Left lung (tissue), 10 donors: ENCODE measurements around the gene CFAP47. TPM values are rescaled to one million over a fixed set of nuclear protein-coding genes. Genes with fewer than 3 reads are reported as not detected.

Experiments used
- ATAC-seq: fragments of 200-7000 bp; cut with Tn5 transposase; one replicate; pipeline ENCODE4 v1.9.1; 2020; ENCODE audit warnings: moderate library complexity
- DNase-seq, 4 donors: peaks; one replicate each; pipeline ENCODE4 v3.0.0-alpha.2; 2013 to 2020
- H3K27ac ChIP-seq, 2 donors: fragments of 200-600 bp; sonication (generic) in 1 of 2; one replicate each; pipeline versions ENCODE4 v1.5.0 to v1.8.0; 2020 to 2021
- H3K27me3 ChIP-seq, 2 donors: fragments of 200-600 bp; sonication (generic) in 1 of 2; one replicate each; pipeline versions ENCODE4 v1.5.0 to v1.8.0; 2020 to 2021
- H3K36me3 ChIP-seq, 2 donors: fragments of 200-600 bp; sonication (generic) in 1 of 2; one replicate each; pipeline versions ENCODE4 v1.5.0 to v1.8.0; 2020 to 2021
- H3K4me1 ChIP-seq, 2 donors: fragments of 200-600 bp; one replicate each; pipeline ENCODE4 v1.8.0; 2021
- H3K4me3 ChIP-seq, 2 donors: fragments of 200-600 bp; sonication (generic) in 1 of 2; one replicate each; pipeline versions ENCODE4 v1.5.0 to v1.8.0; 2020 to 2021; ENCODE audit warnings: mild to moderate bottlenecking in 1 of 2
- H3K9me3 ChIP-seq, 2 donors: fragments of 200-600 bp; sonication (generic) in 1 of 2; one replicate each; pipeline versions ENCODE4 v1.5.0 to v1.8.0; 2020 to 2021
- intact Hi-C, 2 donors: fragments of 100-400 bp; cut with DNase I; formaldehyde crosslinking; loops; one replicate each; pipeline versions ENCODE4 v1.11.2 to v1.14.2; 2022
- polyA plus RNA-seq, 6 donors: library from polyadenylated mRNA; unstranded; fragments of 120-200 nt; gene quantifications; one replicate each; pipeline ENCODE4 v1.2.1, GENCODE V29; 2013; ENCODE audit not compliant: insufficient read length in 6 of 6
- total RNA-seq, 2 donors: library from RNA; stranded (reverse); fragmentation: NEBNext Ultra II Directional; extraction: Animal tissue kit (Norgen Biotek cat#: 25700); gene quantifications; one replicate each; pipeline ENCODE4 v1.2.1, GENCODE V29; 2021
- TF ChIP-seq, protein P1 (sequence below), 2 donors: fragments of 200-600 bp; sonication (generic) in 1 of 2; IDR thresholded peaks; one replicate each; pipeline versions ENCODE4 v1.5.0 to v1.8.0; 2021; ENCODE audit warnings: antibody characterized with exemption in 2 of 2
- donor health status: DM: no; HTN: yes; CAD: no.
- donor health status: DM: no; HTN: no; CAD: no.

Gene CFAP47
- total and polyA plus RNA-seq, 8 donors = 0.26 to 5.3 (median 1.7) TPM

- no peak overlapping the region for H3K4me3 ChIP-seq
- H3K36me3 ChIP-seq = no peaks in the 10 kb centered on the region
- H3K27ac ChIP-seq = no peak overlapping the region
- no peaks in the 10 kb centered on the region for H3K4me1 ChIP-seq
- ATAC-seq = no peak
- no peaks in the 10 kb centered on the region for H3K9me3 ChIP-seq
- DNase-seq = no peak
- TF ChIP-seq, protein P1, sequence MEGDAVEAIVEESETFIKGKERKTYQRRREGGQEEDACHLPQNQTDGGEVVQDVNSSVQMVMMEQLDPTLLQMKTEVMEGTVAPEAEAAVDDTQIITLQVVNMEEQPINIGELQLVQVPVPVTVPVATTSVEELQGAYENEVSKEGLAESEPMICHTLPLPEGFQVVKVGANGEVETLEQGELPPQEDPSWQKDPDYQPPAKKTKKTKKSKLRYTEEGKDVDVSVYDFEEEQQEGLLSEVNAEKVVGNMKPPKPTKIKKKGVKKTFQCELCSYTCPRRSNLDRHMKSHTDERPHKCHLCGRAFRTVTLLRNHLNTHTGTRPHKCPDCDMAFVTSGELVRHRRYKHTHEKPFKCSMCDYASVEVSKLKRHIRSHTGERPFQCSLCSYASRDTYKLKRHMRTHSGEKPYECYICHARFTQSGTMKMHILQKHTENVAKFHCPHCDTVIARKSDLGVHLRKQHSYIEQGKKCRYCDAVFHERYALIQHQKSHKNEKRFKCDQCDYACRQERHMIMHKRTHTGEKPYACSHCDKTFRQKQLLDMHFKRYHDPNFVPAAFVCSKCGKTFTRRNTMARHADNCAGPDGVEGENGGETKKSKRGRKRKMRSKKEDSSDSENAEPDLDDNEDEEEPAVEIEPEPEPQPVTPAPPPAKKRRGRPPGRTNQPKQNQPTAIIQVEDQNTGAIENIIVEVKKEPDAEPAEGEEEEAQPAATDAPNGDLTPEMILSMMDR (IDR thresholded peaks at IDR 0.05) = no peak
- intact Hi-C loops = no loop called here
- no peaks in the 10 kb centered on the region for H3K27me3 ChIP-seq
These were observed 417.2 kb downstream of the CFAP47 start for GRCh38 chrX:36336751-36337150.

GRCh38 chrX:36344301-36344700 lies 424.8 kb downstream of the CFAP47 start:
- no peaks in the 10 kb centered on the region for H3K4me1 ChIP-seq
- no peaks in the 10 kb centered on the region for H3K36me3 ChIP-seq
- ATAC-seq (no peak), DNase-seq (no peak)
- intact Hi-C loops = no loop called here
- TF ChIP-seq, protein P1 (IDR thresholded peaks at IDR 0.05) = no peak
- no peak overlapping the region for H3K4me3 ChIP-seq
- H3K27me3 ChIP-seq = no peaks in the 10 kb centered on the region
- H3K9me3 ChIP-seq = no peaks in the 10 kb centered on the region
- no peak overlapping the region for H3K27ac ChIP-seq

- H3K4me1 ChIP-seq = no peaks in the 10 kb centered on the region
- no peak for ATAC-seq
- peaks cover 0 to 6% of the 10 kb centered on the region in 2 donors for H3K27me3 ChIP-seq
- no peaks in the 10 kb centered on the region for H3K9me3 ChIP-seq
- intact Hi-C loops = no loop called here
- no peaks in the 10 kb centered on the region for H3K36me3 ChIP-seq
- TF ChIP-seq, protein P1 (IDR thresholded peaks at IDR 0.05) = no peak
- no peak for DNase-seq
- no peak overlapping the region for H3K27ac ChIP-seq
- no peak overlapping the region for H3K4me3 ChIP-seq
These were observed 429.0 kb downstream of the CFAP47 start for GRCh38 chrX:36348509-36348908.

DNA sequence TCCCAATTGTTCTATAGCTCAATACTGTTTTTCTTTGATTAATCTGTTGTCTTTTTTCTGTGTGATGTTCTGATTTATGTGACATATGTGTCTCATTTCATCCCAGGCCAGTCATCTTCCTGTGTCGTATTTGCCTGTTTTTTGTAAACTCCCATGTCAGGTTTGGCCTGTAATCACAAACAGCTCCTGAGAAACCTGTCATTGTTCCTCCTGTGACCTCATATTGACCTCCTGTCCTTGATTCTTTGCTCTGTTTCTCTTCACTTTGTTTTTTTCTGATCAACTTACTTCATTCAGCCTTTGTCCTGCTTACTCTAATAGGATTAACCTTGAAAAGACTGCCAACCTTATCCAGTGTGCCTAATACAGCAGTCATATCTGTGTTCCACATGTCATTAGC lies 438.3 kb downstream of the CFAP47 start:
- Histone ChIP-seq H3K4me3 (no peak overlapping the region), H3K27me3 (no peaks in the 10 kb centered on the region), H3K36me3 (no peaks in the 10 kb centered on the region), H3K27ac (no peak overlapping the region), H3K9me3 (peaks cover 0 to 5% of the 10 kb centered on the region in 2 donors), H3K4me1 (no peaks in the 10 kb centered on the region)
- TF ChIP-seq, protein P1 (IDR thresholded peaks at IDR 0.05) = no peak
- DNase-seq (no peak), ATAC-seq (no peak)
- intact Hi-C loops = no loop called here

GRCh38 chrX:36364262-36364661 lies 444.7 kb downstream of the CFAP47 start:
- intact Hi-C loops = no loop called here
- TF ChIP-seq, protein P1 (IDR thresholded peaks at IDR 0.05) = no peak

More at GRCh38 chrX:36364262-36364661, 444.7 kb downstream of the CFAP47 start:
- DNase-seq (no peak), ATAC-seq (no peak)
- Histone ChIP-seq H3K4me3 (no peak overlapping the region), H3K4me1 (no peaks in the 10 kb centered on the region), H3K9me3 (peaks cover 0 to 5% of the 10 kb centered on the region in 2 donors), H3K27ac (no peak overlapping the region), H3K27me3 (no peaks in the 10 kb centered on the region), H3K36me3 (no peaks in the 10 kb centered on the region)
